Coronary artery (tissue), 2 donors: ENCODE measurements around the gene HS6ST2.

ENCODE experiments used
- DNase-seq: peaks from one replicate; pipeline ENCODE4 v3.0.0-alpha.2; 2017; ENCODE audit warnings: low spot score
- H3K27ac ChIP-seq, 2 donors: fragments of 200-600 bp; sonication (generic); one replicate each; pipeline ENCODE4 v1.5.1; 2016 to 2019
- H3K4me3 ChIP-seq: fragments of 200-600 bp; sonication (generic); 2 replicates; pipeline ENCODE4 v1.5.1; 2016; ENCODE audit warnings: mild to moderate bottlenecking, moderate library complexity
- TF ChIP-seq, protein P1 (sequence below): fragments of 200-600 bp; sonication (generic); IDR thresholded peaks from one replicate; pipeline ENCODE4 v1.5.1; 2019; ENCODE audit warnings: antibody characterized with exemption

Gene HS6ST2

DNA sequence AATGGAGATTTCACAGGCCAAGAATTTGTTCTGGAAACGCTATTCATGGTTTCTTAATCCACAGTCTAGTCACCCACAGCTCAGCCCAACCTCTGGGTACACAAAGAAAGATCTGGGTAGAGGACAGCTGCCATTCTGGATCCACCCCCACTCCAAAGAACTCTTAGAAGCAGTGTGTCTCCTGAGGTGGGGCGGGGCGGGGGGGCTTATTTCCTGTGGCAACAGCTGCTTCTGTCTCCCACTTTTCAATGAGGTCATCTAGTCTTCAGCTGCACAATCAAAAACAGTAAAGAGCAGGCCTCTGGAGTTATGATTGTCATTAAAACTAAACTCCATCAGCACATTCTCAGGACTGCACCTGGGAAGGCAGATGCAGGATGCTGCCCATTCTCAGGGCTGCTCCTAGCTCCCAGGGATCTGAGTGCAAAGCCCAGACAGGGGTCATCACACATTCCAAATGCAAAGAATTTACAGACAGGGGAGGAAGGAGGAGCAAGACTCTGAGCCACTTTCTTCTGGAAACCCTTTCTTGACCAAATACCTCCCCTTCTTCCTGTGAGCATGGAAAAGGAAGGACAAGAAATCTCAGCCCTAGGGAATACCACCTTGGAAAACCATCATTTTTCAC, 207.3 kb downstream of the HS6ST2 start:
- H3K4me3 ChIP-seq: no peak overlapping the region
- DNase-seq: no peak
- TF ChIP-seq, protein P1, sequence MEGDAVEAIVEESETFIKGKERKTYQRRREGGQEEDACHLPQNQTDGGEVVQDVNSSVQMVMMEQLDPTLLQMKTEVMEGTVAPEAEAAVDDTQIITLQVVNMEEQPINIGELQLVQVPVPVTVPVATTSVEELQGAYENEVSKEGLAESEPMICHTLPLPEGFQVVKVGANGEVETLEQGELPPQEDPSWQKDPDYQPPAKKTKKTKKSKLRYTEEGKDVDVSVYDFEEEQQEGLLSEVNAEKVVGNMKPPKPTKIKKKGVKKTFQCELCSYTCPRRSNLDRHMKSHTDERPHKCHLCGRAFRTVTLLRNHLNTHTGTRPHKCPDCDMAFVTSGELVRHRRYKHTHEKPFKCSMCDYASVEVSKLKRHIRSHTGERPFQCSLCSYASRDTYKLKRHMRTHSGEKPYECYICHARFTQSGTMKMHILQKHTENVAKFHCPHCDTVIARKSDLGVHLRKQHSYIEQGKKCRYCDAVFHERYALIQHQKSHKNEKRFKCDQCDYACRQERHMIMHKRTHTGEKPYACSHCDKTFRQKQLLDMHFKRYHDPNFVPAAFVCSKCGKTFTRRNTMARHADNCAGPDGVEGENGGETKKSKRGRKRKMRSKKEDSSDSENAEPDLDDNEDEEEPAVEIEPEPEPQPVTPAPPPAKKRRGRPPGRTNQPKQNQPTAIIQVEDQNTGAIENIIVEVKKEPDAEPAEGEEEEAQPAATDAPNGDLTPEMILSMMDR: no peak
- H3K27ac ChIP-seq: no peak overlapping the region

DNA sequence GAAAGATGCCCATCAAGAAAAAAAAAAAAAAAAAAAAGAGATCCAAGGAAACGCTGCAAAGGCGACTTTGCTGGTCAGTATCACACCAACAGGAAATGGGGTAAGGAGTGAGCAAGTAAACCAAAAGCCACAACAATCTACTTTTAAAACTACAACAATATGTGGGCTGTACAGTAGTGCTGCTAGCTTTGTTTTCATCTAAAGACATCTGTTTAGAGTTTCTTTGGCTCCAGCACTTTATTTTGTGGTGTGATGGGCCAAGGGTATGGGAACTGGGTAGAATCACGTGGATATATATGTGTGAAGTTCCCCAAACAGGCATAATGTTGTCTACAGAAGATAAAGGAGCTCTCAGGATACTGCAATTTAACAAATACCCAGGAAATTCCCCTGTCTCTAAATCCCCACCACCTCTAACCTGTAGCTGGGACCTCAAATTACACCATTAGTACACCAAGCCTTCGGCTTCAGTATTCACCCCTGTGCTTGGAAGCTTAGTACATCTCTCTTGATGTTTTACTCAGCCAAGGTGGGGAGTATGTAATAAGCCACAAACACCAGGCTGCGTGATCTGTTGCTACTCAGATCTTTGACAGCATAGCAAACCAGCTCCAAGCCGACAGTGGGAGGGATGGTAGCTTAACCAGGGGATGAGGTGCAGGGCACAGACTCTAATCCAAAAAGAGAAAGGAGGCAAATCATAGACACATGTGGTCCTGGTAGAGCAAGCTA, 207.9 kb downstream of the HS6ST2 start:
- Histone ChIP-seq H3K27ac (no peak overlapping the region), H3K4me3 (no peak overlapping the region)
- TF ChIP-seq, protein P1: no peak
- DNase-seq: no peak

DNA sequence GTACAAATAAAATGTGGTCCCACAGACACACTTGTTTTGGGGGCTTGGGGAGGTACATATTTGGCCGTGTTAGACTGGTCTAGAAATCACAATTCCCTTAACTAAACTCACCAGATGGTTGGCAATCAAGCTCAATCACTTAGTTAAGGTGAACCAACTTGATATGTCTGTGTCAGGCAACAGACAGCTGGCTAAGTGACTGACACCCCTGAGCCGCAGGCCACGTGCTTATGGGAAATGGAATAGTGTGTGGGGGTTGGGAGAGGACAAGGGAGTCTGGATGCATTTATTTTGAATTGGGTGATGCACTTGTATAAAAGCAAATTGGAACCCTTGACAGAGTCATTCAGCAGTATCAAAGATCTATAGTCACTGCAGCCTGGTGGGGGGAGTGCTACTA, 209.0 kb downstream of the HS6ST2 start:
- Histone ChIP-seq H3K4me3 (no peak overlapping the region), H3K27ac (no peak overlapping the region)
- TF ChIP-seq, protein P1: no peak
- no peak for DNase-seq

DNA sequence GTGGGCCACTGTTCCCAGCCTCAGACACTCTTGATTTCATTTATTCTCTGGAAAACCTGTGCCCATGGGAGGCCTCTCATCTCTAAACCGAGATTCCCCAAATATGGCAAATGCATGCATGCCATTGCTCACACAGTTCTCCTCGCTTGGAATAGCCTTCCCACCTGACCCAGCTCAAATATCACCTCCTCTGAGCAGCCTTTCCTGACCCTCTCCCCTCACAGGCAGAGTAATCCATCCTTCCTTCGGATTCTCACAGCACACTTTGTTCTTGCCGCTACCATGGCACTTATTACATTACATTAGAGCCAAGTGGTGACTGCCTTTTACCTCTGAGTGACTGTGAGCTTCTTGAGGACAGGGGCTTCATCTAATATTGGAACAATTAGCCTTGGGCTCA, 209.5 kb downstream of the HS6ST2 start:
- no peak overlapping the region for H3K27ac ChIP-seq
- H3K4me3 ChIP-seq: no peak overlapping the region
- TF ChIP-seq, protein P1: no peak
- no peak for DNase-seq

DNA sequence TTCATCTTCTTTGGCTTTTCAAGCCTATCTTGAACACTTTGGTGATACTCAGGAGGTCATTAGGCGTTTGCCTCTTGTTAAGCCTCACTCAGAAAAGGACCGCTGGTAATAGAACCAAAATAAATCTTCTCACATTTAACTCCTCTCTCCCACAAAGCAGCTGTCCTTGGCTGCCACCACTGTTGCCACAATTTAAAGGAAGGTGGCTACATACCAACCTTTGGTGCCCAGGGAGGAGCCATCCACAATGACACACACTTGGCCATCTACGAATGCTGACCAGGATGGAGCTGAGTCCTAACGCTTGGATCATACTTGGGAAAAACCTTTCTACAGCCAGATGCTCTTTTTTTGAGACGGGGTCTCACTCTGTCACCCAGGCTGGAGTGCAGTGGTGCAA, 210.2 kb downstream of the HS6ST2 start:
- no peak for DNase-seq
- Histone ChIP-seq H3K4me3 (no peak overlapping the region), H3K27ac (no peak overlapping the region)
- TF ChIP-seq, protein P1: no peak

DNA sequence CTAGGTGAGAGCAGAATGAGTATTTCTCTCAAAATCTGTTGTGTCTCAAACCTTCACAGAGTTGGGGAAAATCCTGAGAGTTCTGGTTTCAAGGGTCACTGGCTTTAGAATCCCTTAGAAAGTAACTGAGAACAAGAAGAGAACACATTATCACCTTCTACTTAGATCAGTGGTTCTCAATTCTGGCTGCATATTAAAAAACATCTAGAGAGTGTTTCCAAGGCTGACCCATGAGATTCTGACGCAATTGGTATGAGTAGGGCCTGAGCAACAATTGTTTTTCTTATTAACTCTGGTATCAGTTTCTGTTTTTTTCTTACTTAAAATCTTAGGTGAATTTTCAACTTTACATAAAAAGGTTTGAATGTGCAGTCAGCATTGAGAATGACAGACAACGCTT, 212.8 kb downstream of the HS6ST2 start:
- Histone ChIP-seq H3K27ac (no peak overlapping the region), H3K4me3 (no peak overlapping the region)
- TF ChIP-seq, protein P1: no peak
- no peak for DNase-seq

DNA sequence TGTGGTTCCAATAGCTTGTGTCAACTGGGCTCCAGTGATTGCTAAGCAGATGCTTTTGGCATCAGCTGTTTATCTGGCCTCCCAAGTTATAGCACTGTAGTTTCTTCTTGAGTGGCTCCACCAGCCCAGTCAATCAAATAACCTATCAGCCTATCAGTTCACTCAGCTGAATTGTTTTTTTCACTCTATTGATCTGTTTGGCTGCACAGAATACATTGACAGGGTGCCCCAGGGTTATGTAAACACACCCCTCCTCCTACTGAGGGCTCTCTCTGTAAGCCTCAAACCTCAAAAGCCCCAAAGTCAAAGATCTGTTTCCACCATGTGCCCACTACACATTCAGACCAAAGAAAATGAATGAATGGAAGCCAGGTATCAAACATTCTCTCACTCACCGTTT, 214.0 kb downstream of the HS6ST2 start:
- H3K27ac ChIP-seq: no peak overlapping the region
- no peak for DNase-seq
- H3K4me3 ChIP-seq: no peak overlapping the region
- TF ChIP-seq, protein P1: no peak
